ENCODE data around the gene TMOD2. TPM values are rescaled to one million over a fixed set of nuclear protein-coding genes. Genes with fewer than 3 reads are reported as not detected.

Gene TMOD2
- total RNA-seq, 1 experiment from 2014 or later: 3.6 TPM

DNA sequence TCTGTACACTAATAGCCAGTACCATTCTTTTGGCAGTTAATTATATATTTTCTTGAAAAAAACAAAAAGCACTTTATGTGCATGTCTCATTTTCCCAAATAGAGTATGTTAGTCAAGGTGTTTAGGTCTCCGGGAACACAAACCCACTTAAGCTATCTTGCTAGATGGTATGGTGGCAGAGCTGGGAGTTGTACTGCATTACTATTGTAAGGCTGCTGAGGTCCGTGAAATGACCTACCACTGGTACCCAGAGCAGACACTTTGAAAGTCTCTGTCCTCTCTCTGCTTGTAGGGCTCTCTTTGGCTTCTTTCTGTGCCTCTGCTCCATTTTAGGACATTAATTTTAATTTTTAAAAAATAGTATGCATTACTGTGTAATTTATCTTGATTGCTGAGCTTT is 86.9 kb downstream of the TMOD2 start:
- Mint-ChIP-seq H3K27ac (peak overlapping the region; percentile 73; the same call in 1 of the 2 replicates), H3K9me3 (no peaks in the 10 kb centered on the region), H3K4me1 (peaks cover 68% of the 10 kb centered on the region), H3K27me3 (ENCODE audit: low read depth) (no peaks in the 10 kb centered on the region), H3K4me3 (no peak overlapping the region), H3K36me3 (no peaks in the 10 kb centered on the region)
- CTCF ChIA-PET: interaction anchor here (0.7 to 1.5 kb wide), 7 partner anchors 20 to 79 kb away, joined by 3 to 4 read pairs (median 3); no protein-coding TSS in a partner anchor
- DNase-seq (ENCODE audit: low spot score) (no peak), ATAC-seq (no peak)
- POLR2A ChIA-PET: interaction anchor here (0.7 to 1.5 kb wide), 2 partner anchors 9 to 1820 kb away, joined by 3 to 5 read pairs; partner anchors contain the start of gene TMOD3
- no peak for TF ChIP-seq MLX (CRISPR knock-in tag; IDR thresholded peaks at IDR 0.05)
- no peak for TF ChIP-seq JUN (CRISPR knock-in tag; IDR thresholded peaks at IDR 0.05)
- no peak for TF ChIP-seq GRHL2 (CRISPR knock-in tag; IDR thresholded peaks at IDR 0.05; ENCODE audit: insufficient replicate concordance, severe bottlenecking)
- TF ChIP-seq CREB1 (CRISPR knock-in tag; IDR thresholded peaks at IDR 0.05): no peak
- TF ChIP-seq ZNF317 (CRISPR knock-in tag; IDR thresholded peaks at IDR 0.05; ENCODE audit: borderline replicate concordance, low read depth): no peak
- no peak for TF ChIP-seq TP53 (CRISPR knock-in tag; IDR thresholded peaks at IDR 0.05)

GRCh38 chr15:51840692-51841091 is 89.3 kb downstream of the TMOD2 start:
- ChIA-PET POLR2A (no interaction called here), CTCF (interaction anchor here (1.2 kb wide), 1 partner anchor 48 kb away, joined by 3 read pairs; no protein-coding TSS in a partner anchor)
- H3K4me3 Mint-ChIP-seq: no peak overlapping the region
- no peaks in the 10 kb centered on the region for H3K36me3 Mint-ChIP-seq
- TF ChIP-seq, protein P1, sequence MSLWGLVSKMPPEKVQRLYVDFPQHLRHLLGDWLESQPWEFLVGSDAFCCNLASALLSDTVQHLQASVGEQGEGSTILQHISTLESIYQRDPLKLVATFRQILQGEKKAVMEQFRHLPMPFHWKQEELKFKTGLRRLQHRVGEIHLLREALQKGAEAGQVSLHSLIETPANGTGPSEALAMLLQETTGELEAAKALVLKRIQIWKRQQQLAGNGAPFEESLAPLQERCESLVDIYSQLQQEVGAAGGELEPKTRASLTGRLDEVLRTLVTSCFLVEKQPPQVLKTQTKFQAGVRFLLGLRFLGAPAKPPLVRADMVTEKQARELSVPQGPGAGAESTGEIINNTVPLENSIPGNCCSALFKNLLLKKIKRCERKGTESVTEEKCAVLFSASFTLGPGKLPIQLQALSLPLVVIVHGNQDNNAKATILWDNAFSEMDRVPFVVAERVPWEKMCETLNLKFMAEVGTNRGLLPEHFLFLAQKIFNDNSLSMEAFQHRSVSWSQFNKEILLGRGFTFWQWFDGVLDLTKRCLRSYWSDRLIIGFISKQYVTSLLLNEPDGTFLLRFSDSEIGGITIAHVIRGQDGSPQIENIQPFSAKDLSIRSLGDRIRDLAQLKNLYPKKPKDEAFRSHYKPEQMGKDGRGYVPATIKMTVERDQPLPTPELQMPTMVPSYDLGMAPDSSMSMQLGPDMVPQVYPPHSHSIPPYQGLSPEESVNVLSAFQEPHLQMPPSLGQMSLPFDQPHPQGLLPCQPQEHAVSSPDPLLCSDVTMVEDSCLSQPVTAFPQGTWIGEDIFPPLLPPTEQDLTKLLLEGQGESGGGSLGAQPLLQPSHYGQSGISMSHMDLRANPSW (CRISPR knock-in tag; conservative IDR thresholded peaks at IDR 0.05; ENCODE audit: low read depth): no peak
- TF ChIP-seq NFYB (CRISPR knock-in tag; conservative IDR thresholded peaks at IDR 0.05; ENCODE audit: low read depth): no peak
- no peak for TF ChIP-seq SMAD4 (CRISPR knock-in tag; IDR thresholded peaks at IDR 0.05)
- no peak for TF ChIP-seq GABPB1 (CRISPR knock-in tag; IDR thresholded peaks at IDR 0.05)
- no peak for TF ChIP-seq CREM (CRISPR knock-in tag; IDR thresholded peaks at IDR 0.05)
- TF ChIP-seq OVOL2 (CRISPR knock-in tag; IDR thresholded peaks at IDR 0.05; ENCODE audit: borderline replicate concordance): no peak
- no peak for TF ChIP-seq TEAD4 (CRISPR knock-in tag; IDR thresholded peaks at IDR 0.05)
- no peak for TF ChIP-seq MXD4 (CRISPR knock-in tag; IDR thresholded peaks at IDR 0.05; ENCODE audit: borderline replicate concordance)
- TF ChIP-seq NFATC4 (CRISPR knock-in tag; IDR thresholded peaks at IDR 0.05): no peak
- TF ChIP-seq FOXK1 (CRISPR knock-in tag; IDR thresholded peaks at IDR 0.05): no peak
- no peak for TF ChIP-seq RELA (CRISPR knock-in tag; IDR thresholded peaks at IDR 0.05; ENCODE audit: borderline replicate concordance)
- TF ChIP-seq ZNF232 (CRISPR knock-in tag; IDR thresholded peaks at IDR 0.05): no peak
- TF ChIP-seq JUN (CRISPR knock-in tag; IDR thresholded peaks at IDR 0.05): no peak
- DNase-seq (ENCODE audit: low spot score) (no peak), ATAC-seq (no peak)
- no peaks in the 10 kb centered on the region for H3K27me3 Mint-ChIP-seq (ENCODE audit: low read depth)
- H3K9me3 Mint-ChIP-seq: no peaks in the 10 kb centered on the region
- no peak overlapping the region for H3K27ac Mint-ChIP-seq
- H3K4me1 Mint-ChIP-seq: peaks cover 71% of the 10 kb centered on the region

- DNase-seq (ENCODE audit: low spot score) (no peak), ATAC-seq (no peak)
- peak overlapping the region; percentile 69; the same call in 1 of the 2 replicates for H3K27ac Mint-ChIP-seq
- ChIA-PET POLR2A (no interaction called here), CTCF (interaction anchor here (1.2 kb wide), 1 partner anchor 47 kb away, joined by 3 read pairs; no protein-coding TSS in a partner anchor)
- no peaks in the 10 kb centered on the region for H3K9me3 Mint-ChIP-seq
- peaks cover 74% of the 10 kb centered on the region for H3K4me1 Mint-ChIP-seq
- TF ChIP-seq ZNF416 (CRISPR knock-in tag; IDR thresholded peaks at IDR 0.05) (no peak), HMGXB4 (CRISPR knock-in tag; IDR thresholded peaks at IDR 0.05) (no peak), ESRRA (CRISPR knock-in tag; IDR thresholded peaks at IDR 0.05; ENCODE audit: borderline replicate concordance) (no peak), ZNF532 (CRISPR knock-in tag; IDR thresholded peaks at IDR 0.05; ENCODE audit: borderline replicate concordance) (no peak), NR3C1 (CRISPR knock-in tag; conservative IDR thresholded peaks at IDR 0.05; ENCODE audit: low read depth) (no peak)
- no peak overlapping the region for H3K4me3 Mint-ChIP-seq
- no peaks in the 10 kb centered on the region for H3K27me3 Mint-ChIP-seq (ENCODE audit: low read depth)
- H3K36me3 Mint-ChIP-seq: no peaks in the 10 kb centered on the region
Measured at GRCh38 chr15:51841406-51842040, 90.1 kb downstream of the TMOD2 start.
